ENCODE measurements around the gene MICAL2. TPM values are rescaled to one million over a fixed set of nuclear protein-coding genes. Genes with fewer than 3 reads are reported as not detected.

Gene MICAL2
- total RNA-seq, 2 donors from 2014 or later = 13.1 to 285 TPM

GRCh38 chr11:12312132-12312531 lies 201.7 kb downstream of the MICAL2 start:
- H3K9me3 ChIP-seq = no peaks in the 10 kb centered on the region
- no peak overlapping the region for H3K27ac ChIP-seq
- intact Hi-C loops (cut with DNase I) = no loop called here
- no peaks in the 10 kb centered on the region for H3K27me3 ChIP-seq (replicated peaks; ENCODE audit: insufficient read depth)
- DNase-seq (ENCODE audit: low spot score) = no peak
- TF ChIP-seq POLR2AphosphoS5 (IDR thresholded peaks at IDR 0.05) (no peak), POLR2A (IDR thresholded peaks at IDR 0.05) (no peak)
- WGBS = 76% methylated on average over 4 of the region's 4 CpGs
- no peaks in the 10 kb centered on the region for H3K36me3 ChIP-seq
- H3K4me3 ChIP-seq = no peak overlapping the region
- H3K4me1 ChIP-seq (replicated peaks) = no peaks in the 10 kb centered on the region

Small RNA genes within 50 kb of the gene (microRNA-seq; reads per million reads assigned to microRNA genes)
- gene MIR6124 = not detected

Small RNA genes within 50 kb of the gene (small RNA-seq; reads per million reads assigned to genes)
- gene MIR6124 = 0 reads per million in 2 donors

Other genes starting within 250 kb of the MICAL2 start
- 100 to 1,000 TPM; 160 to 273 TPM for gene DKK3, start 102.0 kb upstream of the MICAL2 start, total RNA-seq